Measurements from ENCODE around the gene SPATA6.
"Not testable (repeated sequence)": the region's sequence is repeated elsewhere in the genome, so short reads cannot be mapped to it uniquely, and the experiment has no call there.

SPATA6 gene

DNA sequence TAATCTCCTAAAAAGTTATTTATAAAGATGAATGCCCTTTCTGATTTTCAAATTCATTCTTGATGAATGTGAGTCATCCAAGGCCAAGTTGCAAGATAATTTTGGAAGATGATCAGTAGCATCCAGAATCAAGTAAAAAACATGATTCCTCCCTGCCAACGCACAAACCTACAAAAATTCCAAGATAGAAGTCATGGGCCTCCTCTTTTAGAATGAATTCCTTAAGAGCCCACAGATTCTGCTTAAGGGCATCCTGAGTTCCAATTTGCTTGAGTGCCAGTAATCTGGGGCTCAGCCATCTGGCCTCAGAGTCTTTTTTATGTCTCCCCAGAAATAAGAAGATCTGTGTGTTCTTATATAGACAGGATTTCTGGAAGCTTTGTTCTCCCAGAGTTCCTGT, 23.2 kb upstream of the SPATA6 start:
- TF ChIP-seq, protein P1, sequence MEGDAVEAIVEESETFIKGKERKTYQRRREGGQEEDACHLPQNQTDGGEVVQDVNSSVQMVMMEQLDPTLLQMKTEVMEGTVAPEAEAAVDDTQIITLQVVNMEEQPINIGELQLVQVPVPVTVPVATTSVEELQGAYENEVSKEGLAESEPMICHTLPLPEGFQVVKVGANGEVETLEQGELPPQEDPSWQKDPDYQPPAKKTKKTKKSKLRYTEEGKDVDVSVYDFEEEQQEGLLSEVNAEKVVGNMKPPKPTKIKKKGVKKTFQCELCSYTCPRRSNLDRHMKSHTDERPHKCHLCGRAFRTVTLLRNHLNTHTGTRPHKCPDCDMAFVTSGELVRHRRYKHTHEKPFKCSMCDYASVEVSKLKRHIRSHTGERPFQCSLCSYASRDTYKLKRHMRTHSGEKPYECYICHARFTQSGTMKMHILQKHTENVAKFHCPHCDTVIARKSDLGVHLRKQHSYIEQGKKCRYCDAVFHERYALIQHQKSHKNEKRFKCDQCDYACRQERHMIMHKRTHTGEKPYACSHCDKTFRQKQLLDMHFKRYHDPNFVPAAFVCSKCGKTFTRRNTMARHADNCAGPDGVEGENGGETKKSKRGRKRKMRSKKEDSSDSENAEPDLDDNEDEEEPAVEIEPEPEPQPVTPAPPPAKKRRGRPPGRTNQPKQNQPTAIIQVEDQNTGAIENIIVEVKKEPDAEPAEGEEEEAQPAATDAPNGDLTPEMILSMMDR (IDR thresholded peaks at IDR 0.05; ENCODE audit: extremely low read depth, missing control alignments): no peak
- DNase-seq (ENCODE audit: low spot score): no peak

DNA sequence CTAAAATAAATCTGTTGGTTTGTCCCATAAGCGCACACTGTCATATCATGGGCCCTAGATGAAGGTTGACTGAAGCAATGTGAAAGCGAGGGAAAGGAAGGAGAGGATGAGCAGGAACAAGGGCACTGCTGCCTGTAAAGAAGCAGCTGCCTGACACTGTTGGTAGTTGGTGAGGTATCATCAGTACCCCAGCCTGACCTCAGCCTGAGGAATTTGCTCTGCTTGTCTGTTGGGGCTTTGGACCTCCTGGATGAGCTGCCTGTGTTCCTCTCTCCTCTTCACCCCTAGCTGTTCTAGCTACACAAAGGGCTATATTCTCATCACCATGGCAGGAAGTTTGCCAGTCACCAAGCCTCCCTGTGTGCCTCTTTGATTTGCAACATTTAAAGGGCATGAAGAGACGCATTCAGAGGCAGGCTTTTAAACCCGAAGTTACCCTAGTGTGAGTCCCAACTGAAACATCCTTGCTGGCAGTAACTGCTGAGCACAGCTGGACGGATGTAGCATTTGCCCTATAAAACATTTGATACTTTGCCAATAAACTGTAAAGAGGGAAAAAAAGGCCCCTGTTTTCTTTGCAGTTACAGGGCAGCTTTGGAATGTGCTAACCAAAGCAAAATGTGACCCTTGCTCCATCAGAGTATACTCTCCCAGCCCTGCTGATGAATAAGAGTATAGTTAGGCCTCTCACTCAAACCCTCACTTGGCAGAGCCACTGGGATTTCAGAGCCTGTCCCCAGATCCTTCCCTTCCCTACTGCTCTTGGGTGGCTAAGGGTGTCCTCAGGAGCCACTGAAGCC, 22.2 kb upstream of the SPATA6 start:
- DNase-seq (ENCODE audit: low spot score): no peak
- TF ChIP-seq, protein P1 (IDR thresholded peaks at IDR 0.05; ENCODE audit: extremely low read depth, missing control alignments): no peak

DNA sequence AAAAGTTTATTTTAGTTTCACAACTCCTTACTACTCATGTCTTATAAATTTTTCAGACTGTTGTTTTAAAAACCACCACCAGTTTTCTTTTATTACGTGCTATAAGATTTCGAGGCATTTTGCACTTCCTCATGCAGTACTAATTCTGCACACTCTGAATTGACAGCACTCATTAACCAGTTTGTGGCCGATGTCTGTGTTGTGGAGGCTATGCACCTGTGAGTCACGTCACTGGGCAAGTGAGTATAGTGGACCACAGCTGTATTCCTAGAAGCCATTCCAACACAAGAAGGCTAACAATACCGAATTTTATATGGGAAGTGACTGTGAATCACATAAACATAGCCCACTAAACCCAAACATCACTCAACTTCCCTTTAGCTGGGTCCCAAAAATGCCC, 21.0 kb upstream of the SPATA6 start:
- TF ChIP-seq, protein P1 (IDR thresholded peaks at IDR 0.05; ENCODE audit: extremely low read depth, missing control alignments): no peak
- DNase-seq (ENCODE audit: low spot score): no peak

DNA sequence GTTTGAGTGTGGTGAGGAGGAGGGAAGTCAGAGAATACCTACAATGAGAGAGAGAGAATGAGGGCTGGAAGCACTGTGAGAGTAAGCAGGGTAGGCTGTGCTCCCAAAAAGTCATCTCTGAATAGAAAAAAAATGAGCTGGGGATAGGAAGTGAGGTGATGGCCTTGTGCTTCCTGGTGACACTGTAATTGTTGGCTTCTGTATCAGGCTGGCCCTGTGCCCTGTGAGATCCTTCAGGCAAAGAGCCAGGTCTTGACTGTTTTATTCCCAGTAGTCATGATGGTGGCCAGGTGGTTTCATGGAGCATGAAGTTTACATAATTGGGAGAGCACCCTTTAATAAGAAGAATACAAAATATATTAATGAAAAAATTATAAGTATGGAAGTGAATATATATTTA, 20.4 kb upstream of the SPATA6 start:
- no peak for DNase-seq (ENCODE audit: low spot score)
- TF ChIP-seq, protein P1 (IDR thresholded peaks at IDR 0.05; ENCODE audit: extremely low read depth, missing control alignments): no peak

DNA sequence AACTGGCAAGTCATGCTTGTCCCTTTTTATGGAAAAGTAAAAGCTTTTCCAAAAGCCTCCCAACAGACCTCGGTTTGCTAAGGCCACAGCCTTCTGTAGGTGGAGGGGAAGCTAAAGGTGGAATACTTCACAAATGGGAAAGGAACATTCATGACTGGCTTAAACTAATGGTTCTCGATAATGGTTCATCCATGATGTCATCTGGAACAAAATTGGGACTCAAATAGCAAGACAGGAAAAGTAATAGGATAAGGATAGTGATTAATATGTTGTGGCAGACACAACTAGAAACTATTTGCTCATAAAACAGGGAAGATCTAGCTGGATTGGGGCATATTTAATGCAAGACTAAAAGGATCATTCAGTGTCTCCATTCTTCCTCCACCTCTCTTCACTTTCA, 16.7 kb upstream of the SPATA6 start:
- no peak for DNase-seq (ENCODE audit: low spot score)
- TF ChIP-seq, protein P1 (IDR thresholded peaks at IDR 0.05; ENCODE audit: extremely low read depth, missing control alignments): no peak

DNA sequence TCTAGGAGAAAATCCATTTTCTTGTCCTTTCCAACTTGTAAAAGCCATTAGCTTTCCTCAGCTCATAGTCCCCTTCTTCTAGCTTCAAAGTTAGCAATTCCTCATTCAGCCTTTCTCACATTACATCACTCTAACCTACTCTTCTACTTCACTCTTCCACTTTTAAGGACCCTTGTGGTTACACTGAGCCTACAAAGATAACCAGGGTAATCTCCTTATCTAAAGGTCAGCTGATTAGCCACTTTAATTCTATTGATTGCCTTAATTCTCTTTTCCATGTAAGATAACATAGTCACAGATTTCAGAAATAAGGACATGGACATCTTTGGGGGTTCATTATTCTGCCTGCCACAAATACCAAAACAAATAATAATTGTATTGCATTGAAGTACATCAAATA, 8.5 kb upstream of the SPATA6 start:
- DNase-seq (ENCODE audit: low spot score): no peak
- TF ChIP-seq, protein P1 (IDR thresholded peaks at IDR 0.05; ENCODE audit: extremely low read depth, missing control alignments): no peak

DNA sequence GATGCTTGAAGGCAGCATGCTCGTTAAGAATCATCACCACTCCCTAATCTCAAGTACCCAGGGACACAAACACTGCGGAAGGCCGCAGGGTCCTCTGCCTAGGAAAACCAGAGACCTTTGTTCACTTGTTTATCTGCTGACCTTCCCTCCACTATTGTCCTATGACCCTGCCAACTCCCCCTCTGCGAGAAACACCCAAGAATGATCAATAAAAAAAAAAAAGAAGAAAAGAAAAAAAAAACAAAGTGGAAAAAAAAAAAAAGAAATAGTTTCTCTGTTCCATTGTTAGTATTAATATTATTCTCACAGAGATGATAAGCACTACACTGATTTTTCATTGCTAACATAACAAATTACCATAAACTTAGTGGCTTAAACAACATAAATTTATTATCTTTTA, 8.0 kb upstream of the SPATA6 start:
- not testable (repeated sequence) for DNase-seq (ENCODE audit: low spot score)

DNA sequence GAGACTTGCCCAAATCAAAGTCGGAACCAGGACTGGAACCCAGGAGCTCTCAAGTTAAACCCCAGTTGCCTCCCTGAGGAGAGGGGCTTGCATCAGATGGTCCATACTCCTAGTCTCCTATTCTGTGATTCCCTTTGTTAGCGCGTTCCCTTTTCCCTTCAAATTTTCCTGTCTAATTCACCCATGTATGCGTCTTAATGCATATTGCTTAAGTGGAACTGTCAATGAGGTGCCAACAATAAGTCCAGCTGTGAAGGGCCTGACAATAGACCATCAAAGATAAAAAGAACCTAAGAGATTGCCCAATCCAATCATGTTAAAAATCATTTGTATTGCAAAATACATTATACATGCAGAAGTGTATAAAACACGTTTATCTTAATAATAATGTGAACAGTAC, 634 bp upstream of the SPATA6 start:
- DNase-seq (ENCODE audit: low spot score): no peak
- TF ChIP-seq, protein P1 (IDR thresholded peaks at IDR 0.05; ENCODE audit: extremely low read depth, missing control alignments): no peak

Data from GM20000 (cell line).